Glutamatergic neuron (in vitro differentiated cells): ENCODE measurements around the gene XRCC4. TPM values are rescaled to one million over a fixed set of nuclear protein-coding genes. Genes with fewer than 3 reads are reported as not detected.

Source experiments
- DNase-seq: peaks from one replicate; pipeline ENCODE4 v3.0.0; 2022
- H3K27ac Mint-ChIP-seq: one replicate; pipeline ENCODE4 v1.8.0; 2020; ENCODE audit warnings: mild to moderate bottlenecking, mixed read lengths, inconsistent platforms; ENCODE audit not compliant: unreplicated experiment
- H3K27me3 Mint-ChIP-seq: one replicate; pipeline ENCODE4 v1.8.0; 2020; ENCODE audit warnings: mild to moderate bottlenecking, moderate library complexity, mixed read lengths, inconsistent platforms; ENCODE audit not compliant: unreplicated experiment
- H3K36me3 Mint-ChIP-seq: one replicate; pipeline ENCODE4 v1.8.0; 2020; ENCODE audit warnings: mild to moderate bottlenecking, mixed read lengths, inconsistent platforms; ENCODE audit not compliant: unreplicated experiment
- H3K4me1 Mint-ChIP-seq: one replicate; pipeline ENCODE4 v1.8.0; 2020; ENCODE audit warnings: mild to moderate bottlenecking, low read depth, mixed read lengths, inconsistent platforms; ENCODE audit not compliant: unreplicated experiment
- H3K4me3 Mint-ChIP-seq: one replicate; pipeline ENCODE4 v1.8.0; 2020; ENCODE audit warnings: mild to moderate bottlenecking, mixed read lengths, inconsistent platforms; ENCODE audit not compliant: unreplicated experiment
- H3K9me3 Mint-ChIP-seq: one replicate; pipeline ENCODE4 v1.8.0; 2020; ENCODE audit warnings: mild to moderate bottlenecking, moderate library complexity, mixed read lengths, inconsistent platforms; ENCODE audit not compliant: unreplicated experiment
- CTCF ChIP-seq: fragments of 200-600 bp; sonication (generic); IDR thresholded peaks from one replicate; pipeline ENCODE4 v1.5.0; 2021; ENCODE audit not compliant: partially characterized antibody, unreplicated experiment
- long read RNA-seq: library from polyadenylated mRNA; unstranded; transcript quantifications from one replicate; pipeline ENCODE4 v2.0.0, GENCODE V29; 2020; ENCODE audit not compliant: unreplicated experiment
- total RNA-seq: library from RNA; stranded (reverse); fragmentation: NEBNext Ultra II Directional; extraction: Animal tissue kit (Norgen Biotek cat#: 25700); gene quantifications from one replicate; pipeline ENCODE4 v1.2.1, GENCODE V29; 2021; ENCODE audit not compliant: unreplicated experiment

Gene XRCC4
- total RNA-seq, result 5.9 TPM
- long read RNA-seq, transcript XRCC4-202 (8 exons, 1,579 nt), result major isoform, 5 of 6 reads
- long read RNA-seq, partial matches to known transcripts, result 1 of 6 reads
- long read RNA-seq, other reads (novel, unspliced or antisense), result 0 of 6 reads

DNA sequence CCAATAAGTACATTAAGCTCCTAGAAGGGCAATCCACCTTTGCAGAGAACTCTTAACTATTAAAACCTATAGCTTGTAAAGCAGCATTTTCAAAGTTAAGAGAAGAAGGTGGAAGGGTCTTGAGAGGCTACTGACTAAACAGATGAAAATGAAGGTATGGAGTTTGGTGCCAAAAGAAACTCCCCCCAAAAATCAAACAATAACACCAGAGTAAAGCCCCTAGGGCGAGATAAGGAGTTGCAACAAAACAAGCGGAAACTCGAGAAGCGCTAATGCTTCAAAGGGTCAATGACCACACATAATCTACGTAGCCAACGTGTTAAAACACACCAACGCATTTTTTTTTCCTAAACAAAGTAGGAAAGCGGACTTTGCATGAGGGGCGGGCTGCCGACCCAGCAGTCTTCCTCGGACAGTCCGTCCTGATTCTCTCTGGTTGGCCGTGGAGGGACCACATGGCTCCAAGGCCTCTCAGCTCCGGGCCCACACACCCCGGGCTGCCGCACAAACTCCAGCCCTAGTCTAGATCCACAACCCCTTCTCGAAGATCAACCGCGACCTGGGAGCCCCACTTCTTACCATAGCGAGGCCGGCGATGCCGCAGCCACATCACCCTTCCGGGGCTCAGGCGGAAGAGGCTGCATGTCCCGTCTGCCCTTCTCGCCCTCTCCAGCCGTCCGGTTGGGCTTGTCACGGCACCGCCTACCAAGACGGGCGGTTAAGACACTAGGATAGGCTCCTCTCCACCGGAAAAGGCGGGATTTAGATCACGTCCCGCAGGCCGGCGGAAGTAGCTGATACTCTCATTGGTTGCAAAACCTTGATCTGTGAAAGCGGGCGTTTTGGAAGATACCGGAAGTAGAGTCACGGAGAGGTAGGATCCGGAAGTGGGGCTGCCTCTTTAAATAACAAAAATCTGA is at the start of gene XRCC4, which contains the start of gene TMEM167A:
TSS of gene XRCC4 (plus strand) at position 806 of the 920 bp plus-strand sequence. CDS start 27,373 bp downstream, outside the sequence.
TSS of gene TMEM167A (minus strand) at position 653 of the 920 bp plus-strand sequence. CDS start at position 582, 71 bp downstream.
- Mint-ChIP-seq H3K9me3 (peaks cover 5% of the 10 kb centered on the region), H3K36me3 (no peaks in the 10 kb centered on the region), H3K4me3 (peak within 1 kb of the TSS; percentile 99), H3K27me3 (peaks cover 8% of the 10 kb centered on the region), H3K27ac (peak within 1 kb of the TSS; percentile 97), H3K4me1 (peaks cover 18% of the 10 kb centered on the region)
- TF ChIP-seq CTCF, result no peak
- DNase-seq, result peak; percentile 93

DNA sequence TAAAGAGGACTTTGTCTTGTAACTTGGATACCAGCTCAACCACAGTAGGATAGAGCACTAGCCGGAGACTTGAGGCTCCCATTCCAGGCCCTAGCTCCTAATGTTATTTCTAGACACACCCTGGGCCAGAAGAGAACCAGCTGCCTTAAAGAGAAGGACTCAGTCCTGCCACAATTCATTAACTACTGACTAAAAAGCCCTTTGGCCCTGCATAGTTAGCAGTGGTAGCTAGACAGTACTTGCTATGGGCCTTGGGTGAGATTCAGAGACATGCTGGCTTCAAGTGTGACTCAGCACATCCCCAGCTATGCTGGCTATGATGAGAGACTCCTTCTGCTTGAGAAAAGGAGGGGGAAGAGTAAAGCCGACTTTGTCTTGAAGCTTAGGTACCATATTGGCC is 47.4 kb upstream of the XRCC4 start:
- peaks cover 44% of the 10 kb centered on the region for H3K4me1 Mint-ChIP-seq
- peaks cover 10% of the 10 kb centered on the region for H3K27me3 Mint-ChIP-seq
- no peak overlapping the region for H3K4me3 Mint-ChIP-seq
- no peak overlapping the region for H3K27ac Mint-ChIP-seq
- DNase-seq, result no peak
- H3K9me3 Mint-ChIP-seq, result peaks cover 9% of the 10 kb centered on the region
- no peak for TF ChIP-seq CTCF
- peaks cover 4% of the 10 kb centered on the region for H3K36me3 Mint-ChIP-seq

GRCh38 chr5:83031381-83031780 is 46.0 kb upstream of the XRCC4 start:
- no peak for TF ChIP-seq CTCF
- Mint-ChIP-seq H3K4me3 (no peak overlapping the region), H3K9me3 (peaks cover 13% of the 10 kb centered on the region), H3K4me1 (peaks cover 48% of the 10 kb centered on the region), H3K27ac (no peak overlapping the region), H3K36me3 (peaks cover 4% of the 10 kb centered on the region), H3K27me3 (peaks cover 7% of the 10 kb centered on the region)
- no peak for DNase-seq

GRCh38 chr5:83034036-83034435 is 43.3 kb upstream of the XRCC4 start:
- Mint-ChIP-seq H3K4me3 (peak overlapping the region; percentile 68), H3K36me3 (peaks cover 7% of the 10 kb centered on the region)
- TF ChIP-seq CTCF, result no peak

More at GRCh38 chr5:83034036-83034435, 43.3 kb upstream of the XRCC4 start:
- H3K27me3 Mint-ChIP-seq, result peaks cover 2% of the 10 kb centered on the region
- H3K27ac Mint-ChIP-seq, result peak overlapping the region; percentile 97
- peaks cover 9% of the 10 kb centered on the region for H3K9me3 Mint-ChIP-seq
- DNase-seq, result no peak
- peaks cover 51% of the 10 kb centered on the region for H3K4me1 Mint-ChIP-seq
